Stimulated activated naive B cell treated with anti-CD40 and anti-IgM and Interleukin-4, amounts not matched to agents 10 μg/mL and 1 μg/mL and 100 μg/mL, for 72 hours (primary cell): ENCODE results near the gene ACAA1.
"Not testable (repeated sequence)": the region's sequence is repeated elsewhere in the genome, so short reads cannot be mapped to it uniquely, and the experiment has no call there.

ENCODE experiments used
- ATAC-seq, 2 donors: fragments of 150-1000 bp; cut with Tn5 transposase; replicated peaks; 2 replicates each; pipeline ENCODE4 v1.10.0; 2021; ENCODE audit warnings: moderate library complexity in 1 of 2
- DNase-seq: peaks from one replicate; pipeline ENCODE4 v3.0.0; 2021
- H3K27ac Mint-ChIP-seq: one replicate; pipeline ENCODE4 v1.8.0; 2022; ENCODE audit warnings: mild to moderate bottlenecking, mixed read lengths
- H3K27me3 Mint-ChIP-seq, 2 donors: one replicate each; pipeline ENCODE4 v1.8.0; 2022; ENCODE audit warnings: mixed read lengths in 2 of 2
- H3K36me3 Mint-ChIP-seq, 2 donors: one replicate each; pipeline ENCODE4 v1.8.0; 2022; ENCODE audit warnings: mixed read lengths in 2 of 2, mild to moderate bottlenecking in 1 of 2
- H3K4me1 Mint-ChIP-seq, 2 donors: one replicate each; pipeline ENCODE4 v1.8.0; 2022; ENCODE audit warnings: mixed read lengths in 2 of 2, mild to moderate bottlenecking in 1 of 2
- H3K4me3 Mint-ChIP-seq, 2 donors: one replicate each; pipeline ENCODE4 v1.8.0; 2022; ENCODE audit warnings: mild to moderate bottlenecking in 2 of 2, mixed read lengths in 2 of 2, moderate library complexity in 1 of 2
- H3K9me3 Mint-ChIP-seq, 2 donors: one replicate each; pipeline ENCODE4 v1.8.0; 2022; ENCODE audit warnings: mixed read lengths in 2 of 2, mild to moderate bottlenecking in 1 of 2

Gene ACAA1

DNA sequence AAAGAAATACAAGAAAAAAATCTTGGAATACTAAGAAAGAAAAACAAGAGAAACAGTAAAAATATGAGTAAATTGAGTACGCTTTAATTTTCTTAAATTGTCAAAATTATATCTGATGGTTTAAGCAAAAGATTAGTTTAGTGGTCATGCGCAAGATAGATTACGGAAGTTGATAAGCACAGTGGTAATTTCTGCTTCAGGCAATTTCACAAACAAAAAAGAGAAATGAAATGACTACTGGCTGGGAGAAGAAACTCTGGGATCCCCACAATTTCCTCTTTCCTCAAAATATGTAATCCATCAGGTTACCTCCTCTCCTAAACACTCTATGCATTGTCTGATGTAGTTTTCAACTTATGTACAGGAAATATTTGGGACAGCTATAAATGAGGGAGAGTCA is 10.5 kb upstream of the ACAA1 start:
- Mint-ChIP-seq H3K27ac (no peak overlapping the region), H3K4me1 (peaks cover 20 to 41% of the 10 kb centered on the region in 2 donors), H3K27me3 (no peaks in the 10 kb centered on the region), H3K9me3 (peaks cover 11% of the 10 kb centered on the region in 2 donors), H3K4me3 (no peak overlapping the region), H3K36me3 (peaks cover 6 to 17% of the 10 kb centered on the region in 2 donors)
- DNase-seq = no peak
- no peak for ATAC-seq

DNA sequence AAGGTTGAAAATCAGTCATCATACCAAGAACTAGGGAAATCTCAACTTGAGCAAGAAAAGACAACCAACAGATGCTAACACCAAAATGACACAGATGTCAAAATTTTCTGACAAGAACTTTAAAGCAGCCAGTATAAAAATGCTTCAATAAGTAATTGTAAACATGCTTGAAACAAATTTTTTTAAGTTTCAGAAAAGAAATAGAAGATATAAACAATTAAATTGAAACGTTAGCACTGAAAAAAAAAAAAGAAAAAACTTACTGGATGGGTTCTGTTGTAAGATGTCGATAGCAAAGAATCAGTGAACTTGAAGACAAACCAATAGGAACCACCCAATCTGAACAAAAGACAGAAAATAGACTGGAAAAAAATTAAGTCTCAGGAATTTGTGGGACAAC is 9.6 kb upstream of the ACAA1 start:
- H3K9me3 Mint-ChIP-seq = peaks cover 6 to 8% of the 10 kb centered on the region in 2 donors
- H3K27me3 Mint-ChIP-seq = no peaks in the 10 kb centered on the region
- H3K36me3 Mint-ChIP-seq = peaks cover 13 to 26% of the 10 kb centered on the region in 2 donors
- ATAC-seq (no peak), DNase-seq (no peak)
- H3K4me1 Mint-ChIP-seq = peaks cover 18 to 44% of the 10 kb centered on the region in 2 donors
- H3K27ac Mint-ChIP-seq = no peak overlapping the region
- H3K4me3 Mint-ChIP-seq = no peak overlapping the region

DNA sequence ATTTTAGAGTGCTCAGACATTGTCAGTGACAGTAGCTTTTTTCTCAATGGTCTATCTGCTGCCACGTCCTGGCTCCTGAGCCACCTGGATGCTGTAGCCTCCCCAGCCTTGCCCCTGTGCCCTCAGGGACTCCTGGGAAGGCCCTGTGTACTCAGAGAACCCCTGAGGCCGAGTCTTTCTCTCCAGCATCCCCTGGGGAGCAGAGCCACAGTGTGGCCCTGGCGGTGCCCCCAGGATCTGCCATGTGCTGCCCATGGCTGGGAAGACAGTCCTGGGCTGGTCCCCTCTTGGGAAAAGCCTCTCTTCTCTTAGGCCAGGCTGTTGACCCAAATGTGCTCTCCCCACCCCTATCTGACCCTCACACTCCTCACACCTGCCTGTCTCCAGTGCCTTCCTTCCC is 6.6 kb upstream of the ACAA1 start:
- Mint-ChIP-seq H3K4me3 (no peak overlapping the region), H3K9me3 (peaks cover 4 to 6% of the 10 kb centered on the region in 2 donors), H3K4me1 (peaks cover 31 to 58% of the 10 kb centered on the region in 2 donors), H3K27ac (no peak overlapping the region), H3K27me3 (no peaks in the 10 kb centered on the region), H3K36me3 (peaks cover 24 to 41% of the 10 kb centered on the region in 2 donors)
- DNase-seq (no peak), ATAC-seq (no peak)

DNA sequence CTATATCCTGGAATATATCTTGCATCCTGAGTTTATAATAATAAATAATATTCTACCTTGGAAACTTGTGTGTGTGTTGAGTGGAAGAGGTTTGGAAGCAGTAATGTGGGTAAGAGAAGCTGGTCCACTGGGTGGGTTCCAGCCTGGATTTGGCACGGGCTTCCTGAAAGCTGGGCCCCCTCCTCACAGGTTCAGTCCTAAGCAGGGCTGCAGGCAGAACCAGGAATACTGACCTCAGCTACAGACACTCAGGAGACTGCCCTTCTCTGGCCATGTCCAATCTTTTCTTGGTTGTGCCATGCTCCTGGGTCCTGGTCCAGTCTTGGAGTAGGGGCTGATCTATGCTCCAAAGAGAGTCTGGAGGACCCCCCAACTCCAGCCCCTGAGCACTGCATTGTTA is 6.0 kb upstream of the ACAA1 start:
- Mint-ChIP-seq H3K36me3 (peaks cover 24 to 41% of the 10 kb centered on the region in 2 donors), H3K4me1 (peaks cover 35 to 60% of the 10 kb centered on the region in 2 donors), H3K27me3 (no peaks in the 10 kb centered on the region), H3K27ac (no peak overlapping the region), H3K4me3 (no peak overlapping the region), H3K9me3 (peaks cover 4 to 6% of the 10 kb centered on the region in 2 donors)
- DNase-seq (no peak), ATAC-seq (no peak)

DNA sequence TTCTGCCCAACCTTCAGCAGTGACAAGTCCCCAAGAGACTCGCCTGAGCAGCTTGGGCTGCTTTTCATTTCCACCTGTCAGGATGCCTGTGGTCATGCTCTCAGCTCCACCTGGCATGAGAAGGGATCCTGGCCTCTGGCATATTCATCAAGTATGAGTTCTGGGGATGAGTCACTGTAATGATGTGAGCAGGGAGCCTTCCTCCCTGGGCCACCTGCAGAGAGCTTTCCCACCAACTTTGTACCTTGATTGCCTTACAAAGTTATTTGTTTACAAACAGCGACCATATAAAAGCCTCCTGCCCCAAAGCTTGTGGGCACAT is 5.0 kb upstream of the ACAA1 start:
- DNase-seq = no peak
- Mint-ChIP-seq H3K9me3 (peaks cover 4 to 6% of the 10 kb centered on the region in 2 donors), H3K27ac (no peak overlapping the region), H3K4me3 (no peak overlapping the region), H3K36me3 (peaks cover 24 to 41% of the 10 kb centered on the region in 2 donors), H3K27me3 (no peaks in the 10 kb centered on the region), H3K4me1 (peaks cover 36 to 62% of the 10 kb centered on the region in 2 donors)
- ATAC-seq = no peak

DNA sequence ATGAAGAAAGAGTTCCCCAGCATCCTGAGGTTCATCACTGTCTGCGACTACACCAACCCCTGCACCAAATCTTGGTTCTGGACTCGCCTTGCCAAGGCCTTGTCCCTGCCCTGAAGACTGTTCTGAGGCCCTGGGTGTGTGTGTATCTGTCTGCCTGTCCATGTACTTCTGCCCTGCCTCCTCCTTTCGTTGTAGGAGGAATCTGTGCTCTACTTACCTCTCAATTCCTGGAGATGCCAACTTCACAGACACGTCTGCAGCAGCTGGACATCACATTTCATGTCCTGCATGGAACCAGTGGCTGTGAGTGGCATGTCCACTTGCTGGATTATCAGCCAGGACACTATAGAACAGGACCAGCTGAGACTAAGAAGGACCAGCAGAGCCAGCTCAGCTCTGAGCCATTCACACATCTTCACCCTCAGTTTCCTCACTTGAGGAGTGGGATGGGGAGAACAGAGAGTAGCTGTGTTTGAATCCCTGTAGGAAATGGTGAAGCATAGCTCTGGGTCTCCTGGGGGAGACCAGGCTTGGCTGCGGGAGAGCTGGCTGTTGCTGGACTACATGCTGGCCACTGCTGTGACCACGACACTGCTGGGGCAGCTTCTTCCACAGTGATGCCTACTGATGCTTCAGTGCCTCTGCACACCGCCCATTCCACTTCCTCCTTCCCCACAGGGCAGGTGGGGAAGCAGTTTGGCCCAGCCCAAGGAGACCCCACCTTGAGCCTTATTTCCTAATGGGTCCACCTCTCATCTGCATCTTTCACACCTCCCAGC is 4.4 kb upstream of the ACAA1 start:
- Mint-ChIP-seq H3K27me3 (no peaks in the 10 kb centered on the region), H3K9me3 (peaks cover 2 to 3% of the 10 kb centered on the region in 2 donors), H3K4me3 (no peak overlapping the region), H3K36me3 (peaks cover 22 to 37% of the 10 kb centered on the region in 2 donors), H3K27ac (no peak overlapping the region), H3K4me1 (peaks cover 36 to 63% of the 10 kb centered on the region in 2 donors)
- ATAC-seq (no peak), DNase-seq (no peak)

DNA sequence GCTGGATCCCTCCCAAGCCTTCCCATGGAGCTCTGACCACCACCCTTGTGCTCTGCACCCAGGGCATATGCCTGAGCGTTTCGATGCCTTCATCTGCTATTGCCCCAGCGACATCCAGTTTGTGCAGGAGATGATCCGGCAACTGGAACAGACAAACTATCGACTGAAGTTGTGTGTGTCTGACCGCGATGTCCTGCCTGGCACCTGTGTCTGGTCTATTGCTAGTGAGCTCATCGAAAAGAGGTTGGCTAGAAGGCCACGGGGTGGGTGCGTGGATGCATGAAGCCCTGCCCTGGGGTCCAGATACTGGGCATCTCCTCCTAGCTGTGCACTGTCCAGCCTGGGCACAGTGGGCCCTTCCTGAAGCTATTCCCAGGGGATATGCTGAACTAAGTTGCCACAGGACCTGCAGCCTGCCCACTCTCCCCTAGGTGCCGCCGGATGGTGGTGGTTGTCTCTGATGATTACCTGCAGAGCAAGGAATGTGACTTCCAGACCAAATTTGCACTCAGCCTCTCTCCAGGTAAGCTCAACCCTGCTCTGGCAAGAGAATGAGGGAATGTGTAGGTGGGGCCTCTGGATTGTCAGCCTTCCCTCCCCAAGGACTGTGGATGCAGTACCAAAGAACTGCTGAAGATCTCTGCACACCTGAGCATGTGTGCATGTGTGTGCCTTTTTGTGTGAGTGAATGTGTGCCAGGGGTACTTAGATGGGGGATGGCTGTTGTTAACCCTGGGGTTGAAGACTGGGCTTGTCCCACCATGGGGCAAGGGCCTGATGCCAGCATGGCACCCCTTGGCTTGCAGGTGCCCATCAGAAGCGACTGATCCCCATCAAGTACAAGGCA is 3.6 kb upstream of the ACAA1 start:
- DNase-seq (no peak), ATAC-seq (no peak)
- H3K4me1 Mint-ChIP-seq = peaks cover 42 to 71% of the 10 kb centered on the region in 2 donors
- no peaks in the 10 kb centered on the region for H3K27me3 Mint-ChIP-seq
- H3K4me3 Mint-ChIP-seq = peak overlapping the region in 1 of 2 donors; percentile 23
- H3K36me3 Mint-ChIP-seq = peaks cover 18 to 34% of the 10 kb centered on the region in 2 donors
- H3K9me3 Mint-ChIP-seq = no peaks in the 10 kb centered on the region
- no peak overlapping the region for H3K27ac Mint-ChIP-seq

DNA sequence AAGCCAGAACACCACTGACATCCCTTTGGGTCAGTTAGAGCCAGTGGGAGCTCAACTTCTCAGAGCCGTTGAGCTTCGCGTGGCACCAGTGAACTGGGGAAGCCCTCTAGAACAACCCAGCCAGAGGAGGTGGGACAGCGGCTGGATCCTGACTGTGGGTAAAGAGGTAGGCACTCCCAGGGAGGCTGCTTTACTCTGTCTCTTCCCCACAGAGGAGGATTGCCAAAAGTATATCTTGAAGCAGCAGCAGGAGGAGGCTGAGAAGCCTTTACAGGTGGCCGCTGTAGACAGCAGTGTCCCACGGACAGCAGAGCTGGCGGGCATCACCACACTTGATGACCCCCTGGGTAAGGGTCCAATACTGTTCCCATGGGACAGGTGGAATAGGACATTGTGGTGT is 2.7 kb upstream of the ACAA1 start:
- Mint-ChIP-seq H3K27me3 (no peaks in the 10 kb centered on the region), H3K36me3 (peaks cover 21 to 40% of the 10 kb centered on the region in 2 donors), H3K4me3 (peak overlapping the region; percentile 85 to 87), H3K4me1 (peaks cover 48 to 79% of the 10 kb centered on the region in 2 donors), H3K9me3 (no peaks in the 10 kb centered on the region), H3K27ac (peak overlapping the region; percentile 92)
- DNase-seq (no peak), ATAC-seq (no peak)

DNA sequence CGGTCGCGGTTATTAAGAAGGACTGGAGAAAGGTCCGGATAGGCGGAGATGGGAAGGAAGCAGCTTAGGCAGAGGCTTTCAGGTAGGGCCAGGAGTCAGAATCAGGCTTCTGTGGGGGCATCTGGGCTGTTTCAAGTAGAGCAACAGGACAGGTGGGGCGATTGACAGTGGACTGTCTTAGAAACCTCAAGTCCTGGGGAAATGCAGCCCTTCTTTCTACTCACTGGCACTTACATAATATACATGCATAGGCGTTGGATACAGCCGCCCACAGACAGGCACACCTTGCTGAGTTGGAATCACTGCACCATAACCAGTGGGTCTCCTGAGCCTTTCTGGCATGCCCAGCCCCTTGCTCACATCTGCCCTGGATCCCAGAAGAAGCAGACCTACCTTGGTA is 2.3 kb upstream of the ACAA1 start:
- Mint-ChIP-seq H3K9me3 (no peaks in the 10 kb centered on the region), H3K4me3 (peak overlapping the region; percentile 85 to 87), H3K4me1 (peaks cover 50 to 79% of the 10 kb centered on the region in 2 donors), H3K27ac (peak overlapping the region; percentile 92), H3K27me3 (no peaks in the 10 kb centered on the region), H3K36me3 (peaks cover 23 to 43% of the 10 kb centered on the region in 2 donors)
- DNase-seq (no peak), ATAC-seq (no peak)

DNA sequence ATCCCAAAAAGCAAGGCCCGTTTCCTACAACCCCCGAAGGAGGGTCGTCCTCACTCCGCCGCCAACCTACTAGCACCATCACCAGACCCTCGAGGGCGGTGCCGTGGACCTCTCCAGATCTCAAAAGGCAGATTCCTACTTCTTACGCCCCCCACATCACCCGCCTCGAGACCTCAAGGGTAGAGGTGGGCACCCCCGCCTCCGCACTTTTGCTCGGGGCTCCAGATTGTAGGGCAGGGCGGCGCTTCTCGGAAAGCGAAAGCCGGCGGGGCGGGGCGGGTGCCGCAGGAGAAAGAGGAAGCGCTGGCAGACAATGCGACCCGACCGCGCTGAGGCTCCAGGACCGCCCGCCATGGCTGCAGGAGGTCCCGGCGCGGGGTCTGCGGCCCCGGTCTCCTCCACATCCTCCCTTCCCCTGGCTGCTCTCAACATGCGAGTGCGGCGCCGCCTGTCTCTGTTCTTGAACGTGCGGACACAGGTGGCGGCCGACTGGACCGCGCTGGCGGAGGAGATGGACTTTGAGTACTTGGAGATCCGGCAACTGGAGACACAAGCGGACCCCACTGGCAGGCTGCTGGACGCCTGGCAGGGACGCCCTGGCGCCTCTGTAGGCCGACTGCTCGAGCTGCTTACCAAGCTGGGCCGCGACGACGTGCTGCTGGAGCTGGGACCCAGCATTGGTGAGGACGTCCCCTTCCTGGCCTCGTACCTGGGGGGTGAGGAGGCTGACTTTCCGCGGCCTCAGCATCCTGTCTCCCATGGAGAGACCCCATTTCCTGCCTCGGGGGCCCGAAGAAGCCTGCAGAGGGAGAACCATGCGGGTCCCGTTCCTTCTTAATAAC is 1.6 kb upstream of the ACAA1 start, which contains the start of gene MYD88:
Gene MYD88, plus strand, starts transcription at position 313 of the 842 bp plus-strand sequence. Its CDS starts 40 bp downstream, at position 353.
- Mint-ChIP-seq H3K36me3 (peaks cover 25 to 43% of the 10 kb centered on the region in 2 donors), H3K27me3 (no peaks in the 10 kb centered on the region), H3K4me3 (peak within 1 kb of the TSS; percentile 85 to 87), H3K4me1 (peaks cover 47 to 75% of the 10 kb centered on the region in 2 donors), H3K27ac (peak within 1 kb of the TSS; percentile 92), H3K9me3 (no peaks in the 10 kb centered on the region)
- DNase-seq (peak; percentile 84), ATAC-seq (peak; percentile 66 to 68)

DNA sequence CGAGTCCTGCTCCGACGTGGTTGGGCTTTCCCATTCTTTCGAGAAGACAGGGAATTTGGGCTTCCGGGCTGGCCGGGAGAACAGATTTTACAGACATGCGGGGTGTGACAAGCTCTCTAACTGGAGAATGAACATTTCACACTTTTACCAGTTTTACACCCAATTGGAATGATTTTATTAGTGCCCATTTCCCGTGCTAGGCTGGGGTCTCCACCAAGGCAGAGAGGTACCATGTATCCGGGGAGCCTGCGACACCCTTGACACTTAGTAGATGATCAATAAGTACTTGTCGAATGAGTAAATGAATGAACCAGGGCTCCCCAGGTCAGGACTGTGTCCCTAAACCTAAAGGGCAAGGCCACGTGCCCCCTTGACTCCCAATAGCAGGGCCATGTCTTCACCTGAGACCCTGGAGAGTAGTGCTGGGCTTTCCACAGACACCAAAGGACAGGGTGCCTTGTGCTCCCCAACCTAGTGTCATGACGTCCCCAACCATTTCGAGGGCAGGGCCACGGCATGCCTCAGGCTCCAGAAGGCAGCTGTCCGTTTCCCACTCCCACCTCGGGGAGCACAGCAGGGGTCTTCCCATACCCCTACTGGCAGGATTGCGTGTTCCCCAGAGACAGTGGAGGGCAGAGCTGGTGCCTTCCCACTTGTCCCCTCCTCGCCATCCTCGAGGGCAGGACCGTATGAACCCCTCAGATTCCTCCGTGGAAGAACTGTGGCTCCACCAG is 855 bp upstream of the ACAA1 start:
- Mint-ChIP-seq H3K4me3 (peak overlapping the region; percentile 85 to 87), H3K27ac (peak overlapping the region; percentile 92), H3K9me3 (no peaks in the 10 kb centered on the region), H3K4me1 (peaks cover 49 to 79% of the 10 kb centered on the region in 2 donors), H3K27me3 (no peaks in the 10 kb centered on the region), H3K36me3 (peaks cover 25 to 45% of the 10 kb centered on the region in 2 donors)
- ATAC-seq (peak in 1 of 2 donors; percentile 21), DNase-seq (peak; percentile 37)

DNA sequence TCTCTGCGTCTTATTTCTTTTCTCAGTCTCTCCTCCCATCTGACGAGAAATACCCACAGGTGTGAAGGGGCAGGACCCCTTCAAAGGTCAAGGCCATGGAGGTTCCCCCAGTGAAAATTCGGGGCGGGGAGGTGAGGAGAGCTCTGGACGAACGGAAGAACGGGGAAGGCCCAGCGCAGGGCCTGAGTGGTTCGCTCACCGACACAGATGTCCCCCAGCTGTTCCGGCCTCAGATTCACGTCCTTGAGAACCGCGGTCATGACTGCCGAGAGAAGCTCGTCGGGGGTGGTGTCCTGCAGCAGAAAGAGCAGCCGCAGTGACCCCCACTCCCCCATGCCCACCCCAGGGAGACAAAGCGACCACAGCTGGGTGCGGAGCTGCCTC is 542 bp downstream of the ACAA1 start:
- peak overlapping the region; percentile 92 for H3K27ac Mint-ChIP-seq
- no peaks in the 10 kb centered on the region for H3K9me3 Mint-ChIP-seq
- H3K27me3 Mint-ChIP-seq = no peaks in the 10 kb centered on the region
- peaks cover 19 to 44% of the 10 kb centered on the region in 2 donors for H3K36me3 Mint-ChIP-seq
- peak in 1 of 2 donors; percentile 4 for ATAC-seq
- no peak for DNase-seq
- H3K4me1 Mint-ChIP-seq = peaks cover 46 to 69% of the 10 kb centered on the region in 2 donors
- H3K4me3 Mint-ChIP-seq = peak overlapping the region; percentile 85 to 87

DNA sequence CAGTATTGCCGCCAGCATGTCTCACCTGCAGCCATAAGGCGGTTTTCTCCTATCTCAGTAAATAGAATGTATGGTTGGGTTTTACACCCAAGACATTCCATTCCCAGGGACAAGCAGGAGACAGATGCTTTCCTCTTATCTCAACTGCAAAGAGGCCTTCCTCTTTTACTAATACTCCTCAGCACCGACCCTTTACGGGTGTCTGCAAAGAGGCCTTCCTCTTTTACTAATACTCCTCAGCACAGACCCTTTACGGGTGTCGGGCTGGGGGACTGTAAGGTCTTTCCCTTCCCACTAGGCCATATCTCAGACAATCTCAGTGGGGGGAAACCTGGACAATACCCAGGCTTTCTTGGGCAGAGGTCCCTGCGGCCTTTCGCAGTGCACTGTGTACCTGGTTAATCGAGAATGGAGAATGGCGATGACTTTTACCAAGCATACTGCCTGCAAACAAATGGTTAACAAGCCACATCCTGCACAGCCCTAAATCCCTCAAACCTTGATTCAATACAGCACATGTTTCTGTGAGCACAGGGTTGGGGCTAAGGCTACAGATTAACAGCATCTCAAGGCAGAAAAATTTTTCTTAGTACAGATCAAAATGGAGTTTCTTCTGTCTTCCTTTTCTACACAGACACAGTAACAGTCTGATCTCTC is 1.2 kb downstream of the ACAA1 start:
- ATAC-seq, H3K27me3 Mint-ChIP-seq, H3K9me3 Mint-ChIP-seq, DNase-seq: not testable (repeated sequence)
- Mint-ChIP-seq H3K4me3 (peak overlapping the region; percentile 85 to 87), H3K4me1 (peaks cover 41 to 68% of the 10 kb centered on the region in 2 donors), H3K27ac (peak overlapping the region; percentile 92), H3K36me3 (peaks cover 16 to 42% of the 10 kb centered on the region in 2 donors)
